ENCODE measurements around the gene CITED2. TPM values are rescaled to one million over a fixed set of nuclear protein-coding genes. Genes with fewer than 3 reads are reported as not detected.

The CITED2 gene
- total and polyA plus RNA-seq, 9 donors: 164 to 350 (median 253) TPM

DNA sequence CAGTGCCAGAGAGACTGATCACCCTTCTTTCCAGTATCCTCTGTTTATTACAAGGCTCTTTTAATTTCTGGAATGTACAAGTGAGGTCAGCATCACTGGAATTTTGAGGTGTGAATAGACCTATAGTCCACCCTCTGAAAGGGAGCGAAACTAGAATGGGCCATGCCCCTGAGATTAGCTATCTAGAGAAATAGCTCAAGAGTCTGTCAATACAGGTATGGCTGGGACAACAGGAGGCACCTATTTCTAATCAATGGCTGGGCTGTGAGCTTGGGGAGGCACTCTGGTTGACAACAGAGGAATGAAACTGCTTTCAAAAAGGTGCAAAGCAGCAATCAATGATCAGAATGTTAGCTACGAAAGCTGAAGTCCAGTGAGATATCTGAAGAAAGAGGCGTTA lies 17.3 kb upstream of the CITED2 start:
- Histone ChIP-seq H3K4me3 (no peak overlapping the region), H3K4me1 (ENCODE audit: insufficient read depth) (no peaks in the 10 kb centered on the region), H3K36me3 (no peaks in the 10 kb centered on the region), H3K27me3 (no peaks in the 10 kb centered on the region), H3K9me3 (no peaks in the 10 kb centered on the region), H3K27ac (no peak overlapping the region)
- TF ChIP-seq, protein P1, sequence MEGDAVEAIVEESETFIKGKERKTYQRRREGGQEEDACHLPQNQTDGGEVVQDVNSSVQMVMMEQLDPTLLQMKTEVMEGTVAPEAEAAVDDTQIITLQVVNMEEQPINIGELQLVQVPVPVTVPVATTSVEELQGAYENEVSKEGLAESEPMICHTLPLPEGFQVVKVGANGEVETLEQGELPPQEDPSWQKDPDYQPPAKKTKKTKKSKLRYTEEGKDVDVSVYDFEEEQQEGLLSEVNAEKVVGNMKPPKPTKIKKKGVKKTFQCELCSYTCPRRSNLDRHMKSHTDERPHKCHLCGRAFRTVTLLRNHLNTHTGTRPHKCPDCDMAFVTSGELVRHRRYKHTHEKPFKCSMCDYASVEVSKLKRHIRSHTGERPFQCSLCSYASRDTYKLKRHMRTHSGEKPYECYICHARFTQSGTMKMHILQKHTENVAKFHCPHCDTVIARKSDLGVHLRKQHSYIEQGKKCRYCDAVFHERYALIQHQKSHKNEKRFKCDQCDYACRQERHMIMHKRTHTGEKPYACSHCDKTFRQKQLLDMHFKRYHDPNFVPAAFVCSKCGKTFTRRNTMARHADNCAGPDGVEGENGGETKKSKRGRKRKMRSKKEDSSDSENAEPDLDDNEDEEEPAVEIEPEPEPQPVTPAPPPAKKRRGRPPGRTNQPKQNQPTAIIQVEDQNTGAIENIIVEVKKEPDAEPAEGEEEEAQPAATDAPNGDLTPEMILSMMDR (IDR thresholded peaks at IDR 0.05): no peak
- TF ChIP-seq POLR2A (IDR thresholded peaks at IDR 0.05) (no peak), EP300 (IDR thresholded peaks at IDR 0.05) (no peak)
- WGBS, 3 donors: 95 to 97% (median 96%) methylated on average over 3 of the region's 3 CpGs
- intact Hi-C loops (cut with DNase I): no loop called here
- no peak for DNase-seq

DNA sequence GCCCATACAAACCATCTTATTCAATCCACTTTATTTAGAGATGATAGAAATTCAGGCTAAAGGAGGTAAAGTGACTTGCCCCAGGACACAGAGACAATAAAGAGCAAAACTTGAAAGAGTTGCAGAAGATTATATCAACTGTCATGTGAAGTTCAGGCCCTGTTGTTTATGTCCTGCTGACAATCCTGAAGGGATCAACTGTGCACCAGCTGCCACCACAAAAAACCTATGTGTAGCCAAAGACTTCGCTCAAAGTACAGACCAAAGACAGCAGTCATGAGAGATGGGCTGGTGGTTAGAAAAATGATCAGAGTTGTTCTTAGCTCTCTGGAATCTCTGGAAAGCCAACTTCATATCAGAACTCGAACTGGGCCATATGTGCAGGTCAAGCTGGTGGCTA lies 16.0 kb upstream of the CITED2 start:
- intact Hi-C loops (cut with DNase I): no loop called here
- Histone ChIP-seq H3K4me3 (no peak overlapping the region), H3K27ac (no peak overlapping the region), H3K36me3 (no peaks in the 10 kb centered on the region), H3K4me1 (ENCODE audit: insufficient read depth) (no peaks in the 10 kb centered on the region), H3K9me3 (no peaks in the 10 kb centered on the region), H3K27me3 (no peaks in the 10 kb centered on the region)
- DNase-seq: no peak
- 90 to 91% (median 91%) methylated on average over 2 of the region's 2 CpGs for WGBS, 3 donors
- TF ChIP-seq EP300 (IDR thresholded peaks at IDR 0.05) (no peak), POLR2A (IDR thresholded peaks at IDR 0.05) (no peak)
- TF ChIP-seq, protein P1 (IDR thresholded peaks at IDR 0.05): no peak

DNA sequence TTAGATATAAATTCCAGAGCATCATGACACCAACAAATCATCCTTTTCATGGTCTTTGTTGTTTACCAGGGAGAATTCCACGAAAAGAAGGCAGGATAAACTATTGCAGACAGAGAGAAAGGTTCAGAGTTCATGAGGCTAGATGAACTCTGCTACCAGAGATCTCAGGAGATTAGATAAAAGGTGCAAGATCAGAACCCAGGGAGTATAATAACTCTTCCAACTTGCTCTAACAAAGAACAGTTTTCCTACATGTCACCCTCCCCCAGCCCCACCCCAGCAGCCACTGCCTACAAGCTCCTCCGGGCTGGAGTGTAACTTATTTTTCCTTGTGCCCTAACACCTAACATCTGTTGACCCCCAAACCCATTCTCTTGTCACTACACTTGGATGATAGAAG lies 13.9 kb upstream of the CITED2 start:
- peaks cover 2% of the 10 kb centered on the region for H3K27me3 ChIP-seq
- H3K4me3 ChIP-seq: no peak overlapping the region
- TF ChIP-seq EP300 (IDR thresholded peaks at IDR 0.05) (no peak), POLR2A (IDR thresholded peaks at IDR 0.05) (no peak)
- TF ChIP-seq, protein P1 (IDR thresholded peaks at IDR 0.05): no peak
- 73 to 79% (median 78%) methylated on average over 2 of the region's 2 CpGs for WGBS, 3 donors
- H3K36me3 ChIP-seq: no peaks in the 10 kb centered on the region
- H3K27ac ChIP-seq: no peak overlapping the region
- no peaks in the 10 kb centered on the region for H3K4me1 ChIP-seq (ENCODE audit: insufficient read depth)
- H3K9me3 ChIP-seq: no peaks in the 10 kb centered on the region
- intact Hi-C loops (cut with DNase I): no loop called here
- DNase-seq: no peak

- Histone ChIP-seq H3K4me1 (ENCODE audit: insufficient read depth) (peaks cover 2% of the 10 kb centered on the region), H3K27ac (no peak overlapping the region), H3K36me3 (no peaks in the 10 kb centered on the region), H3K9me3 (no peaks in the 10 kb centered on the region), H3K27me3 (peaks cover 2% of the 10 kb centered on the region), H3K4me3 (no peak overlapping the region)
- intact Hi-C loops (cut with DNase I): no loop called here
- TF ChIP-seq, protein P1 (IDR thresholded peaks at IDR 0.05): no peak
- no peak for TF ChIP-seq EP300 (IDR thresholded peaks at IDR 0.05)
- no peak for TF ChIP-seq POLR2A (IDR thresholded peaks at IDR 0.05)
- DNase-seq: no peak
- 78 to 84% (median 83%) methylated on average over 3 of the region's 3 CpGs for whole genome bisulfite sequencing, 3 donors
Measured at GRCh38 chr6:139386404-139386803, 12.0 kb upstream of the CITED2 start.

Data from ovary (tissue), 9 donors.